ENCODE data around the gene LASP1NB.
"Not testable (repeated sequence)": the region's sequence is repeated elsewhere in the genome, so short reads cannot be mapped to it uniquely, and the experiment has no call there.

The LASP1NB gene

GRCh38 chr17:38916771-38917170 is 8.6 kb upstream of the LASP1NB start:
- FAIRE-seq (no peak), DNase-seq (ENCODE audit: low spot score) (no peak)

- FAIRE-seq = no peak
Measured at GRCh38 chr17:38917259-38917658, 8.2 kb upstream of the LASP1NB start.

GRCh38 chr17:38918129-38918913 is 7.1 kb upstream of the LASP1NB start:
- DNase-seq (ENCODE audit: low spot score) (no peak), FAIRE-seq (no peak)

More at GRCh38 chr17:38917259-38917658, 8.2 kb upstream of the LASP1NB start:
- no peak for DNase-seq (ENCODE audit: low spot score)

GRCh38 chr17:38918916-38919315 is 6.5 kb upstream of the LASP1NB start:
- DNase-seq (ENCODE audit: low spot score) (no peak), FAIRE-seq (no peak)

- DNase-seq (ENCODE audit: low spot score) = no peak
- FAIRE-seq = no peak
Measured at GRCh38 chr17:38919316-38920078, 5.9 kb upstream of the LASP1NB start.

- DNase-seq (ENCODE audit: low spot score) (no peak), FAIRE-seq (peak; percentile 88)
Measured at GRCh38 chr17:38920374-38921291, 4.8 kb upstream of the LASP1NB start.

- no peak for DNase-seq (ENCODE audit: low spot score)
Measured at GRCh38 chr17:38921756-38922411, 3.5 kb upstream of the LASP1NB start.

GRCh38 chr17:38922538-38923297 is 2.7 kb upstream of the LASP1NB start:
- DNase-seq (ENCODE audit: low spot score) (no peak), FAIRE-seq (no peak)

More at GRCh38 chr17:38921756-38922411, 3.5 kb upstream of the LASP1NB start:
- FAIRE-seq = peak; percentile 55

- FAIRE-seq = no peak
- DNase-seq (ENCODE audit: low spot score) = no peak
Measured at GRCh38 chr17:38926293-38927070, 1.1 kb downstream of the LASP1NB start.

- DNase-seq (ENCODE audit: low spot score); FAIRE-seq: not testable (repeated sequence)
Measured at GRCh38 chr17:38930782-38931181, 5.4 kb downstream of the LASP1NB start.

- DNase-seq (ENCODE audit: low spot score); FAIRE-seq: not testable (repeated sequence)
Measured at GRCh38 chr17:38933962-38934361, 8.5 kb downstream of the LASP1NB start.

GRCh38 chr17:38939987-38940386 is 14.6 kb downstream of the LASP1NB start:
- DNase-seq (ENCODE audit: low spot score) = no peak
- FAIRE-seq = no peak

GRCh38 chr17:38940404-38940803 is 15.0 kb downstream of the LASP1NB start:
- DNase-seq (ENCODE audit: low spot score) (no peak), FAIRE-seq (no peak)

- DNase-seq (ENCODE audit: low spot score) = no peak
- FAIRE-seq = no peak
Measured at GRCh38 chr17:38942696-38943334, 17.4 kb downstream of the LASP1NB start.

- FAIRE-seq = no peak
- DNase-seq (ENCODE audit: low spot score) = no peak
Measured at GRCh38 chr17:38943607-38944006, 18.2 kb downstream of the LASP1NB start.

GRCh38 chr17:38947189-38947588 is 21.8 kb downstream of the LASP1NB start:
- DNase-seq (ENCODE audit: low spot score) (no peak), FAIRE-seq (no peak)

GRCh38 chr17:38953800-38954199 is 28.4 kb downstream of the LASP1NB start:
- not testable (repeated sequence) for FAIRE-seq; DNase-seq (ENCODE audit: low spot score)

GRCh38 chr17:38958326-38958725 is 32.9 kb downstream of the LASP1NB start:
- DNase-seq (ENCODE audit: low spot score) = no peak
- no peak for FAIRE-seq

- FAIRE-seq (no peak), DNase-seq (ENCODE audit: low spot score) (no peak)
Measured at GRCh38 chr17:38958756-38959155, 33.3 kb downstream of the LASP1NB start.
